ENCODE results near the gene PSMD5. TPM values are rescaled to one million over a fixed set of nuclear protein-coding genes. Genes with fewer than 3 reads are reported as not detected.

Gene PSMD5
- total RNA-seq, result 54.3 and 54.5 TPM in 2 replicates
- long read RNA-seq, transcript PSMD5-201 (10 exons, 3,443 nt), result major isoform, 117 of 144 reads
- long read RNA-seq, partial matches to known transcripts, result 14 of 144 reads
- long read RNA-seq, other reads (novel, unspliced or antisense), result 11 of 144 reads

GRCh38 chr9:120842685-120843485, at the start of gene PSMD5:
PSMD5 (minus strand) TSS chr9:120842922; CDS start chr9:120842909, 13 bp downstream.
- peaks cover 39% of the 10 kb centered on the region for H3K4me1 Mint-ChIP-seq

GRCh38 chr9:120891884-120892747, 49.4 kb upstream of the PSMD5 start:
- no peak for TF ChIP-seq CTCF (conservative IDR thresholded peaks at IDR 0.05)
- DNase-seq (ENCODE audit: low read depth, low spot score), result no peak
- no peaks in the 10 kb centered on the region for H3K36me3 Mint-ChIP-seq (ENCODE audit: low read depth)
- H3K9me3 Mint-ChIP-seq, result no peaks in the 10 kb centered on the region
- H3K27me3 Mint-ChIP-seq (ENCODE audit: low read depth), result no peaks in the 10 kb centered on the region
- H3K4me1 Mint-ChIP-seq, result peaks cover 15% of the 10 kb centered on the region
- no peak overlapping the region for H3K27ac Mint-ChIP-seq (ENCODE audit: unreplicated experiment)
- no peak overlapping the region for H3K4me3 Mint-ChIP-seq

More at GRCh38 chr9:120842685-120843485, at the start of gene PSMD5:
- Mint-ChIP-seq H3K27ac (ENCODE audit: unreplicated experiment) (peak within 1 kb of the TSS; percentile 98), H3K9me3 (peaks cover 2% of the 10 kb centered on the region), H3K36me3 (ENCODE audit: low read depth) (peaks cover 27% of the 10 kb centered on the region), H3K27me3 (ENCODE audit: low read depth) (no peaks in the 10 kb centered on the region), H3K4me3 (peak within 1 kb of the TSS; percentile 99)
- no peak for TF ChIP-seq CTCF (conservative IDR thresholded peaks at IDR 0.05)
- DNase-seq (ENCODE audit: low read depth, low spot score), result peak; percentile 88

- TF ChIP-seq CTCF (conservative IDR thresholded peaks at IDR 0.05), result no peak
- Mint-ChIP-seq H3K27me3 (ENCODE audit: low read depth) (no peaks in the 10 kb centered on the region), H3K36me3 (ENCODE audit: low read depth) (no peaks in the 10 kb centered on the region), H3K4me3 (no peak overlapping the region), H3K27ac (ENCODE audit: unreplicated experiment) (no peak overlapping the region), H3K9me3 (no peaks in the 10 kb centered on the region), H3K4me1 (peaks cover 10% of the 10 kb centered on the region)
- DNase-seq (ENCODE audit: low read depth, low spot score), result no peak
These were observed 48.6 kb upstream of the PSMD5 start for GRCh38 chr9:120891245-120891883.

GRCh38 chr9:120890320-120891244, 47.9 kb upstream of the PSMD5 start:
- DNase-seq (ENCODE audit: low read depth, low spot score), result no peak
- H3K27me3 Mint-ChIP-seq (ENCODE audit: low read depth), result no peaks in the 10 kb centered on the region
- peak overlapping the region; percentile 62 for H3K27ac Mint-ChIP-seq (ENCODE audit: unreplicated experiment)
- H3K4me1 Mint-ChIP-seq, result peaks cover 16% of the 10 kb centered on the region
- H3K4me3 Mint-ChIP-seq, result no peak overlapping the region
- no peak for TF ChIP-seq CTCF (conservative IDR thresholded peaks at IDR 0.05)
- H3K36me3 Mint-ChIP-seq (ENCODE audit: low read depth), result no peaks in the 10 kb centered on the region
- no peaks in the 10 kb centered on the region for H3K9me3 Mint-ChIP-seq

Measured in neural crest cell (in vitro differentiated cells).